Naive thymus-derived CD4-positive, alpha-beta T cell (primary cell): Measurements from ENCODE around the gene UGT2B11. TPM values are rescaled to one million over a fixed set of nuclear protein-coding genes. Genes with fewer than 3 reads are reported as not detected.
"Not testable (repeated sequence)": the region's sequence is repeated elsewhere in the genome, so short reads cannot be mapped to it uniquely, and the experiment has no call there.

Experiments used
- ATAC-seq: fragments of 150-1000 bp; cut with Tn5 transposase; 2 replicates; pipeline ENCODE4 v1.10.0; 2021; ENCODE audit warnings: mild to moderate bottlenecking, moderate library complexity
- CTCF ChIA-PET: fragments of 350-600 bp; sonication (Branson Sonifier 250); formaldehyde crosslinking; loops from one replicate; lab custom pipeline; 2021; ENCODE audit warnings: antibody characterized with exemption; lab: Charles Lee
- POLR2A ChIA-PET: fragments of 350-600 bp; sonication (Branson Sonifier 250); formaldehyde crosslinking; loops from one replicate; lab custom pipeline; 2021; ENCODE audit warnings: antibody characterized with exemption, inconsistent platforms; lab: Charles Lee
- DNase-seq, 9 donors: peaks; one replicate each; pipeline versions ENCODE4 v3.0.0 to v3.0.0-alpha.2; 2020 to 2022; ENCODE audit warnings: mixed read lengths in 1 of 9
- H3K27ac ChIP-seq: one replicate; pipeline ENCODE4 v1.7.0; 2013; ENCODE audit warnings: mild to moderate bottlenecking, low read depth, low read length, moderate library complexity
- H3K27me3 ChIP-seq, 2 donors: one replicate each; pipeline ENCODE4 v1.7.0; 2013; ENCODE audit warnings: low read length in 2 of 2, mild to moderate bottlenecking in 2 of 2, moderate library complexity in 2 of 2; ENCODE audit not compliant: control insufficient read depth in 2 of 2, insufficient read depth in 2 of 2
- H3K36me3 ChIP-seq, 3 experiments: 1 replicate in 2 of 3; 2 replicates in 1 of 3; pipeline ENCODE4 v1.7.0; 2013; ENCODE audit warnings: low read length in 3 of 3, mild to moderate bottlenecking in 3 of 3, moderate library complexity in 1 of 3; ENCODE audit not compliant: insufficient read depth in 3 of 3, control insufficient read depth in 2 of 3
- H3K4me1 ChIP-seq, 2 donors: one replicate each; pipeline ENCODE4 v1.7.0; 2013; ENCODE audit warnings: low read length in 2 of 2, mild to moderate bottlenecking in 2 of 2, moderate library complexity in 1 of 2; ENCODE audit not compliant: control insufficient read depth in 2 of 2, insufficient read depth in 2 of 2
- H3K4me3 ChIP-seq: 2 replicates; pipeline ENCODE4 v1.7.0; 2013; ENCODE audit warnings: mild to moderate bottlenecking, low read length
- H3K9me3 ChIP-seq, 3 experiments: 1 replicate in 2 of 3; 2 replicates in 1 of 3; pipeline ENCODE4 v1.7.0; 2013; ENCODE audit warnings: low read length in 3 of 3; ENCODE audit not compliant: control insufficient read depth in 2 of 3
- H3K27ac Mint-ChIP-seq, 9 donors: one replicate each; pipeline ENCODE4 v1.8.0; 2020 to 2022; ENCODE audit warnings: mixed read lengths in 9 of 9, mild to moderate bottlenecking in 8 of 9, moderate library complexity in 5 of 9, inconsistent platforms in 2 of 9
- H3K27me3 Mint-ChIP-seq, 5 donors: one replicate each; pipeline ENCODE4 v1.8.0; 2021 to 2022; ENCODE audit warnings: mixed read lengths in 5 of 5, mild to moderate bottlenecking in 1 of 5
- H3K36me3 Mint-ChIP-seq, 5 donors: one replicate each; pipeline ENCODE4 v1.8.0; 2020 to 2022; ENCODE audit warnings: mixed read lengths in 5 of 5, mild to moderate bottlenecking in 3 of 5, inconsistent platforms in 1 of 5
- H3K4me1 Mint-ChIP-seq, 7 donors: one replicate each; pipeline ENCODE4 v1.8.0; 2020 to 2022; ENCODE audit warnings: mixed read lengths in 7 of 7, mild to moderate bottlenecking in 3 of 7, inconsistent platforms in 1 of 7
- H3K4me3 Mint-ChIP-seq, 10 donors: one replicate each; pipeline ENCODE4 v1.8.0; 2020 to 2022; ENCODE audit warnings: mild to moderate bottlenecking in 10 of 10, mixed read lengths in 10 of 10, moderate library complexity in 6 of 10, inconsistent platforms in 2 of 10
- H3K9me3 Mint-ChIP-seq, 11 donors: one replicate each; pipeline ENCODE4 v1.8.0; 2020 to 2022; ENCODE audit warnings: mixed read lengths in 11 of 11, mild to moderate bottlenecking in 4 of 11, inconsistent platforms in 1 of 11, moderate library complexity in 1 of 11
- intact Hi-C, 2 donors: fragments of 100-400 bp; cut with micrococcal nuclease; formaldehyde crosslinking; loops; one replicate each; pipeline ENCODE4 v1.15.1; 2023
- polyA plus RNA-seq, 2 donors: library from polyadenylated mRNA; unstranded; fragments of 300-500 nt; fragmentation: Illumina TruSeq; gene quantifications; one replicate each; pipeline ENCODE4 v1.2.3, GENCODE V29; 2021
- total RNA-seq, 6 experiments: library from RNA in 5 of 6; stranded (reverse) in 5 of 6; gene quantifications; 1 replicate in 5 of 6; 2 replicates in 1 of 6; pipeline ENCODE4 v1.2.3 and lab custom pipeline; 2021 to 2026

Gene UGT2B11
- total and polyA plus RNA-seq, 7 experiments from 2014 or later, result not detected

DNA sequence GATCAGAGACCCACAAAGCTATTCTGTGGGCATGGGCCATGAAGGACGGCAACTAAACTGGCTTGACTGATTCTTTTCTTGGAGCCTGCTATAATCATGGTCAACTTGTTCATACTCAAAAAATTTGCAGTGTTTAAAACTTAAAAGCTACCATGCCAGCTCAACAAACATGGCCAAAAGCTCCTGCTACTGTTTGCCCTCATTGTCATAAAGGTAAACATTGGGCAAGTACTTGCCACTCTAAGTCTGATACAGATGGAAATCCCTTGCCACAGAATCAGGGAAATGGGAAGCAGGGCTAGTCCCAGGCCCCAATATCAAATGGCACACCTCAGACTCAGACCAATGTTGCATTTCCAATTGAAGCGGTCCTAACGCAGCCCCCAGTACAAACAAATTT lies 20.4 kb downstream of the UGT2B11 start:
- H3K36me3 ChIP-seq, result no peaks in the 10 kb centered on the region
- H3K4me3 ChIP-seq, result no peak overlapping the region
- Mint-ChIP-seq H3K36me3 (no peaks in the 10 kb centered on the region), H3K27ac (no peak overlapping the region), H3K27me3 (peaks cover 0 to 13% (median 0%) of the 10 kb centered on the region in 5 donors), H3K4me3 (no peak overlapping the region), H3K9me3 (peaks cover 0 to 13% (median 4%) of the 10 kb centered on the region in 11 donors), H3K4me1 (no peaks in the 10 kb centered on the region)
- no peak overlapping the region for H3K27ac ChIP-seq
- intact Hi-C loops, result no loop called here
- ChIA-PET CTCF (no interaction called here), POLR2A (no interaction called here)
- no peaks in the 10 kb centered on the region for H3K9me3 ChIP-seq
- DNase-seq (no peak), ATAC-seq (no peak)
- H3K4me1 ChIP-seq, result no peaks in the 10 kb centered on the region
- H3K27me3 ChIP-seq, result no peaks in the 10 kb centered on the region

DNA sequence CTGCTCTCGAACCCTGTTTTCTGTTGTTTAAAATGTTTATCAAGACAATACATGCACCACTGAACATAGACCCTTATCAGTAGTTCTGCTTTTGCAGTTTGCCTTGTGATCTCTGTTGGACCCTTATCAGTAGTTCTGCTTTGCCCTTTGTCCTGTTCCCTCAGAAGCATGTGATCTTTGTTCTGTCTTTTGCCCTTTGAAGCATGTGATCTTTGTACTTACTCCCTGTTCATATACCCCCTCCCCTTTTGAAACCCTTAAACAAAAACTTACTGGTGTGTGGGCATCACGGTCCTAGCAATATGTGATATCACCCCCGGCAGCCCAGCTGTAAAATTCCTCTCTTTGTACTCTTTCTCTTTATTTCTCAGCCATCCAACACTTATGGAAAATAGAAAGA lies 22.6 kb downstream of the UGT2B11 start:
- CTCF ChIA-PET, H3K4me1 Mint-ChIP-seq, ATAC-seq, H3K27me3 ChIP-seq, DNase-seq, H3K27ac Mint-ChIP-seq, POLR2A ChIA-PET, H3K36me3 Mint-ChIP-seq, H3K4me3 Mint-ChIP-seq, intact Hi-C loops, H3K36me3 ChIP-seq, H3K4me1 ChIP-seq, H3K4me3 ChIP-seq, H3K27ac ChIP-seq, H3K9me3 ChIP-seq: not testable (repeated sequence)
- Mint-ChIP-seq H3K27me3 (peaks cover 0 to 18% (median 0%) of the 10 kb centered on the region in 5 donors), H3K9me3 (peaks cover 0 to 11% (median 3%) of the 10 kb centered on the region in 11 donors)

DNA sequence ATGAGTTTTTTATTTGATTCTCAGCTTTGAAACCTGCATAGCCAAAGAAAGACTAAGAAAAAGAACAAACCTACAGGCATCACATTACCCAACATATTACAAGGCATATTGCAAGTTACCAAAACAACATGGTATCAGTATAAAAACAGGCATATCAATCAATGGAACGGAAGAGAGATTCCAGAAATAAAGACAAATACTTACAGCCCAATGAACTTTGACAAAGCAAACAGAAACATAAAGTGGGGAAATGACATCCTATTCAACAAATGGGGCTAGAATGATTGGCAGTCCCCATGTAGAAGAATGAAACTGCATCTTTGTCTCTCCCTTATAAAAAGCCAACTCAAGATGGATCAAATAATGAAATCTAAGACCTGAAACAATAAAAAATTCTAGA lies 23.9 kb downstream of the UGT2B11 start:
- H3K36me3 Mint-ChIP-seq, H3K4me3 Mint-ChIP-seq, H3K4me1 Mint-ChIP-seq, H3K36me3 ChIP-seq, H3K27ac ChIP-seq, ATAC-seq, H3K27ac Mint-ChIP-seq, H3K27me3 ChIP-seq, CTCF ChIA-PET, H3K4me3 ChIP-seq, H3K4me1 ChIP-seq, POLR2A ChIA-PET, DNase-seq, H3K9me3 ChIP-seq, intact Hi-C loops: not testable (repeated sequence)
- Mint-ChIP-seq H3K27me3 (peaks cover 0 to 27% (median 0%) of the 10 kb centered on the region in 5 donors), H3K9me3 (peaks cover 0 to 15% (median 4%) of the 10 kb centered on the region in 11 donors)

DNA sequence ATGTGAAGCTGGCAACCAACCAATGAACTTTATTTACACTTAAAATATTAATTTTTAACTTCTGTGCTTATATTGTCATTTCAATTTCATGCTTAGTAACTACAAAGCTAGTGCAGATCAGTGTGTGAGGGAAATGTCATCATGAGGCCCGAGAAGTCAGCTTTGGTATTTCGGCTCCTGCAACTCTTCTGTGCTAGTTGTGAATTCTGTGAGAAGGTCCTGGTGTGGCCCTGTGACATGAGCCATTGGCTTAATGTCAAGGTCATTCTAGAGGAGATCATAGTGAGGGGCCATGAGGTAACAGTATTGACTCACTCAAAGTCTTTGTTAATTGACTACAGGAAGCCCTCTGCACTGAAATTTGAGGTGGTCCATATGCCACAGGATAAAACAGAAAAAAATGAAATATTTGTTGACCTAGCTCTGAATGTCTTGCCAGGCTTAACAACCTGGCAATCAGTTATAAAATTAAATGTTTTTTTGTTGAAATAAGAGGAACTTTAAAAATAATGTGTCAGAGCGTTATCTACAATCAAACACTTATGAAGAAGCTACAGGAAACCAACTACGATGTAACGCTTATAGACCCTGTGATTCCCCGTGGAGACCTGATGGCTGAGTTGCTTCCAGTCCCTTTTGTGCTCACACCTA lies 32.9 kb downstream of the UGT2B11 start:
- H3K36me3 ChIP-seq, H3K27me3 ChIP-seq, H3K36me3 Mint-ChIP-seq, H3K4me1 ChIP-seq, intact Hi-C loops, H3K4me3 Mint-ChIP-seq, H3K4me3 ChIP-seq, H3K27me3 Mint-ChIP-seq, H3K27ac ChIP-seq, H3K9me3 Mint-ChIP-seq, ATAC-seq, H3K9me3 ChIP-seq, POLR2A ChIA-PET, DNase-seq, H3K27ac Mint-ChIP-seq, H3K4me1 Mint-ChIP-seq, CTCF ChIA-PET: not testable (repeated sequence)

DNA sequence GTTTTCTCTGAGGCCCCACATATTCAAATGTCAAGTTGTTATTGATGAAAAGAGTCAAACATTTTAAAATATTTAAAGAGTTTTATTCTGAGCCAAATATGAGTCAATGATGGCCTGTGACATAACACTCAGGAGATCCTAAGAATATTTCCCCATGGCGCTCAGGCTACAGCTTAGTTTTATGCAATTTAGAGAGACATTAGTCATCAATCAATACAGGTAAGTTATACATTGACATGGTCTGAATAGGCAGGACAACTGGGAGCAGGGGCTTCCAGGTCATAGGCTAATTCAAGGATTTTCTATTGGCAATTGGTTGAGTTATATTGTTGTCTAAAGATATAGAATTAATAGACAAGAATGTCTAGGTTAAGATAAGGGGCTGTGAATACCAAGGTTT lies 34.7 kb downstream of the UGT2B11 start:
- ATAC-seq, POLR2A ChIA-PET, CTCF ChIA-PET, H3K27me3 Mint-ChIP-seq, H3K4me3 ChIP-seq, intact Hi-C loops, H3K9me3 ChIP-seq, H3K27ac Mint-ChIP-seq, H3K4me1 Mint-ChIP-seq, H3K36me3 ChIP-seq, H3K27me3 ChIP-seq, H3K9me3 Mint-ChIP-seq, H3K4me3 Mint-ChIP-seq, H3K4me1 ChIP-seq, H3K36me3 Mint-ChIP-seq, DNase-seq, H3K27ac ChIP-seq: not testable (repeated sequence)

DNA sequence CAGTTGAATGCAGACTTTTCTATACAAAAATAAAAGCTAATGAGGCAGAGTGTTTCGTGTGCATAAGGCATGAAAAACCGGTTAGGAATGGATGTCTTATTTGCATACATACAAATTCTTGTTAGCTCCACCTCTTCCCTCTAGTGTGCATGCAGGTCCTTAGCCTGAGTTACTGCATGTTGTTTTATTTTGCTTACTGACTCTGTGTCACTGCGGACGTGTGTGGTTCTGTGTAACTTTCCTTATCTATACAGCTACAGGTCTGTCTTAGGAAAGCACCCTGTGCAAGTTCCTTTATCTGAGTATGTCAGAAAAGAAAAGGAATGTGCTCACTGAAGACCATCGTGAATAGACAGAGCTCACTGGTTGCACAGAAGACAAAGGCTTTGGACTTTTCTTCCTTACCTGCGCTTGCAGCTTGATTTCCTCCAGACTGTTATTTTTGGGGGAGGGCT lies 35.8 kb downstream of the UGT2B11 start:
- H3K27ac ChIP-seq, H3K9me3 Mint-ChIP-seq, H3K27ac Mint-ChIP-seq, intact Hi-C loops, H3K4me1 Mint-ChIP-seq, H3K4me1 ChIP-seq, CTCF ChIA-PET, H3K4me3 Mint-ChIP-seq, DNase-seq, H3K36me3 Mint-ChIP-seq, H3K9me3 ChIP-seq, H3K27me3 ChIP-seq, H3K4me3 ChIP-seq, H3K36me3 ChIP-seq, POLR2A ChIA-PET: not testable (repeated sequence)
- ATAC-seq, result peak; percentile 61
- peaks cover 0 to 10% (median 0%) of the 10 kb centered on the region in 5 donors for H3K27me3 Mint-ChIP-seq
